Measurements from ENCODE around the gene HDAC9.

The HDAC9 gene

GRCh38 chr7:18558503-18558902, 63.0 kb downstream of the HDAC9 start:
- DNase-seq, result no peak

- no peak for DNase-seq
Observed at GRCh38 chr7:18558910-18559309, 63.4 kb downstream of the HDAC9 start.

GRCh38 chr7:18559756-18560155, 64.2 kb downstream of the HDAC9 start:
- no peak for DNase-seq

- DNase-seq, result no peak
Observed at GRCh38 chr7:18564779-18565178, 69.2 kb downstream of the HDAC9 start.

- DNase-seq, result no peak
Observed at GRCh38 chr7:18565337-18565736, 69.8 kb downstream of the HDAC9 start.

- no peak for DNase-seq
Observed at GRCh38 chr7:18566205-18566604, 70.7 kb downstream of the HDAC9 start.

- no peak for DNase-seq
Observed at GRCh38 chr7:18566829-18567228, 71.3 kb downstream of the HDAC9 start.

GRCh38 chr7:18570441-18570840, 74.9 kb downstream of the HDAC9 start:
- no peak for DNase-seq

- DNase-seq, result no peak
Observed at GRCh38 chr7:18570890-18571478, 75.4 kb downstream of the HDAC9 start.

- DNase-seq, result no peak
Observed at GRCh38 chr7:18572154-18572553, 76.6 kb downstream of the HDAC9 start.

GRCh38 chr7:18572885-18573284, 77.3 kb downstream of the HDAC9 start:
- no peak for DNase-seq

GRCh38 chr7:18573410-18574234, 78.1 kb downstream of the HDAC9 start:
- DNase-seq, result no peak

GRCh38 chr7:18574235-18574540, 78.6 kb downstream of the HDAC9 start:
- DNase-seq, result no peak

- no peak for DNase-seq
Observed at GRCh38 chr7:18574676-18575075, 79.1 kb downstream of the HDAC9 start.

- DNase-seq, result no peak
Observed at GRCh38 chr7:18575622-18576572, 80.3 kb downstream of the HDAC9 start.

GRCh38 chr7:18577096-18577771, 81.7 kb downstream of the HDAC9 start:
- DNase-seq, result no peak

- DNase-seq, result no peak
Observed at GRCh38 chr7:18579698-18580097, 84.1 kb downstream of the HDAC9 start.

- no peak for DNase-seq
Observed at GRCh38 chr7:18580950-18581349, 85.4 kb downstream of the HDAC9 start.

GRCh38 chr7:18583305-18583704, 87.8 kb downstream of the HDAC9 start:
- DNase-seq, result no peak

- DNase-seq, result no peak
Observed at GRCh38 chr7:18590241-18590640, 94.7 kb downstream of the HDAC9 start.

- DNase-seq, result no peak
Observed at GRCh38 chr7:18590744-18591340, 95.3 kb downstream of the HDAC9 start.

- no peak for DNase-seq
Observed at GRCh38 chr7:18593602-18594279, 98.2 kb downstream of the HDAC9 start.
